Spleen (tissue), 11 donors: ENCODE measurements around the gene ACER3. TPM values are rescaled to one million over a fixed set of nuclear protein-coding genes. Genes with fewer than 3 reads are reported as not detected.
"Not testable (repeated sequence)": the region's sequence is repeated elsewhere in the genome, so short reads cannot be mapped to it uniquely, and the experiment has no call there.

Experiments used
- DNase-seq: peaks from one replicate; pipeline ENCODE4 v3.0.0-alpha.2; 2020
- H3K27ac ChIP-seq, 8 donors: fragments of 200-600 bp; sonication (generic) in 7 of 8; 1 replicate in 4 of 8; 2 replicates in 4 of 8; pipeline versions ENCODE4 v1.5.0 to v1.8.0; 2016 to 2021; ENCODE audit warnings: inconsistent platforms in 4 of 8, mild to moderate bottlenecking in 4 of 8, moderate library complexity in 1 of 8
- H3K27me3 ChIP-seq, 7 donors: fragments of 200-600 bp; sonication (generic) in 6 of 7; replicated peaks in 1 of 7; 1 replicate in 4 of 7; 2 replicates in 3 of 7; pipeline versions ENCODE4 v1.5.0 to v1.8.0; 2016 to 2021; ENCODE audit warnings: inconsistent platforms in 3 of 7, mild to moderate bottlenecking in 1 of 7
- H3K36me3 ChIP-seq, 6 donors: fragments of 200-600 bp; sonication (generic) in 5 of 6; 1 replicate in 4 of 6; 2 replicates in 2 of 6; pipeline versions ENCODE4 v1.5.0 to v1.8.0; 2016 to 2021; ENCODE audit warnings: inconsistent platforms in 2 of 6
- H3K4me1 ChIP-seq, 6 donors: fragments of 200-600 bp; sonication (generic) in 5 of 6; 1 replicate in 3 of 6; 2 replicates in 3 of 6; pipeline versions ENCODE4 v1.5.0 to v1.8.0; 2016 to 2021; ENCODE audit warnings: inconsistent platforms in 3 of 6
- H3K4me3 ChIP-seq, 8 donors: fragments of 200-600 bp; sonication (generic) in 7 of 8; 1 replicate in 4 of 8; 2 replicates in 4 of 8; pipeline versions ENCODE4 v1.5.0 to v1.8.0; 2016 to 2021; ENCODE audit warnings: inconsistent platforms in 4 of 8, mild to moderate bottlenecking in 4 of 8, moderate library complexity in 2 of 8
- H3K9me3 ChIP-seq, 8 donors: fragments of 200-600 bp; sonication (generic) in 7 of 8; 1 replicate in 4 of 8; 2 replicates in 4 of 8; pipeline versions ENCODE4 v1.5.0 to v1.8.0; 2016 to 2021; ENCODE audit warnings: inconsistent platforms in 4 of 8
- CTCF ChIP-seq, 11 experiments: fragments of 200-600 bp in 7 of 11; fragments of 450-650 bp in 4 of 11; sonication (generic) in 4 of 11; IDR thresholded peaks in 8 of 11; conservative IDR thresholded peaks in 3 of 11; 1 replicate in 7 of 11; 2 replicates in 4 of 11; pipeline versions ENCODE4 v1.4.0 to v1.8.0; 2016 to 2021; ENCODE audit warnings: antibody characterized with exemption in 11 of 11, inconsistent platforms in 4 of 11, mild to moderate bottlenecking in 1 of 11
- POLR2A ChIP-seq, 3 donors: fragments of 450-650 bp; IDR thresholded peaks; one replicate each; pipeline ENCODE4 v1.5.1; 2017; ENCODE audit warnings: antibody characterized with exemption in 3 of 3, mild to moderate bottlenecking in 1 of 3
- POLR2AphosphoS5 ChIP-seq, 3 donors: sonication (generic); formaldehyde crosslinking; IDR thresholded peaks; one replicate each; pipeline ENCODE4 v1.5.1; 2017; ENCODE audit warnings: antibody characterized with exemption in 3 of 3
- WGBS, 5 donors: extraction: QIAGEN DNeasy Blood & Tissue Kit in 3 of 5; methylation state at CpG; one replicate each; pipeline versions ENCODE4 v1.1.5 to v1.1.7; 2013 to 2018; 5-methylcytosine and 5-hydroxymethylcytosine counted together
- intact Hi-C: fragments of 100-400 bp; cut with DNase I; formaldehyde crosslinking; loops from one replicate; pipeline ENCODE4 v1.15.0; 2023; ENCODE audit warnings: low total_unique reads
- polyA plus RNA-seq, 3 donors: library from polyadenylated mRNA; stranded (reverse); fragments of 200-250 nt; gene quantifications; one replicate each; pipeline ENCODE4 v1.2.1, GENCODE V29; 2013
- total RNA-seq, 7 donors: library from RNA; depleted of rRNA in 3 of 7; stranded (reverse); fragments of >200 nt in 3 of 7; fragmentation: NEBNext Ultra II Directional in 4 of 7; extraction: Animal tissue kit (Norgen Biotek cat#: 25700) in 4 of 7; gene quantifications; one replicate each; pipeline versions ENCODE4 v1.1.0 to v1.2.1, GENCODE V29; 2016 to 2021
- donor health status: healthy with polysubstance abuse.
- donor health status: DM: no; HTN: no; CAD: no; lungs with moderate emphysema.
- donor health status: DM: no; HTN: no; CAD: no.
- donor health status: Bipolar disorder and iron deficiency.
- donor health status: healthy.
- donor health status: DM: no; HTN: no; CAD: no.
- donor health status: DM: yes; HTN: yes; CAD: no.

Gene ACER3
- total and polyA plus RNA-seq, 10 donors = 2.9 to 52.2 (median 32.1) TPM

- Histone ChIP-seq H3K27me3 (no peaks in the 10 kb centered on the region), H3K36me3 (no peaks in the 10 kb centered on the region), H3K4me1 (peaks cover 0 to 8% (median 0%) of the 10 kb centered on the region in 6 donors), H3K4me3 (no peak overlapping the region), H3K9me3 (no peaks in the 10 kb centered on the region), H3K27ac (no peak overlapping the region)
- WGBS, 5 donors = 92 to 98% (median 95%) methylated on average over 2 of the region's 2 CpGs
- intact Hi-C loops = no loop called here
- DNase-seq = no peak
- TF ChIP-seq POLR2AphosphoS5 (IDR thresholded peaks at IDR 0.05) = no peak
These were observed 36.5 kb downstream of the ACER3 start for GRCh38 chr11:76897233-76897632.

GRCh38 chr11:76901144-76901543 is 40.4 kb downstream of the ACER3 start:
- 88 to 99% (median 95%) methylated on average over 3 of the region's 3 CpGs for WGBS, 5 donors

GRCh38 chr11:76901622-76902021 is 40.9 kb downstream of the ACER3 start:
- H3K36me3 ChIP-seq, H3K27ac ChIP-seq, H3K27me3 ChIP-seq, DNase-seq, H3K4me3 ChIP-seq, intact Hi-C loops: not testable (repeated sequence)
- Histone ChIP-seq H3K4me1 (peaks cover 0 to 14% (median 0%) of the 10 kb centered on the region in 6 donors), H3K9me3 (peaks cover 0 to 11% (median 7%) of the 10 kb centered on the region in 8 donors)
- WGBS, 5 donors = 89 to 97% (median 92%) methylated on average over 6 of the region's 6 CpGs

More at GRCh38 chr11:76901144-76901543, 40.4 kb downstream of the ACER3 start:
- Histone ChIP-seq H3K4me1 (peaks cover 0 to 14% (median 0%) of the 10 kb centered on the region in 6 donors), H3K27me3 (no peaks in the 10 kb centered on the region), H3K9me3 (peaks cover 0 to 6% (median 3%) of the 10 kb centered on the region in 8 donors), H3K27ac (no peak overlapping the region), H3K4me3 (no peak overlapping the region), H3K36me3 (peaks cover 0 to 5% (median 0%) of the 10 kb centered on the region in 6 donors)
- intact Hi-C loops = no loop called here
- no peak for DNase-seq
- TF ChIP-seq POLR2AphosphoS5 (IDR thresholded peaks at IDR 0.05) (no peak), POLR2A (IDR thresholded peaks at IDR 0.05) (no peak), CTCF (IDR thresholded peaks at IDR 0.05 in 8 of 11, conservative IDR thresholded peaks at IDR 0.05 in 3 of 11) (no peak)

- Histone ChIP-seq H3K36me3 (peaks cover 0 to 8% (median 0%) of the 10 kb centered on the region in 6 donors), H3K4me3 (no peak overlapping the region), H3K4me1 (peaks cover 0 to 14% (median 0%) of the 10 kb centered on the region in 6 donors), H3K27me3 (no peaks in the 10 kb centered on the region), H3K27ac (no peak overlapping the region), H3K9me3 (peaks cover 0 to 12% (median 8%) of the 10 kb centered on the region in 8 donors)
- intact Hi-C loops = no loop called here
- TF ChIP-seq POLR2AphosphoS5 (IDR thresholded peaks at IDR 0.05) (no peak), POLR2A (IDR thresholded peaks at IDR 0.05) (no peak), CTCF (IDR thresholded peaks at IDR 0.05 in 8 of 11, conservative IDR thresholded peaks at IDR 0.05 in 3 of 11) (no peak)
- 79 to 90% (median 86%) methylated on average over 5 of the region's 5 CpGs for WGBS, 5 donors
- no peak for DNase-seq
These were observed 41.6 kb downstream of the ACER3 start for GRCh38 chr11:76902121-76903014.

GRCh38 chr11:76903325-76903724 is 42.6 kb downstream of the ACER3 start:
- WGBS, 5 donors = 50 to 73% (median 60%) methylated on average over 3 of the region's 3 CpGs
- Histone ChIP-seq H3K36me3 (peaks cover 0 to 8% (median 0%) of the 10 kb centered on the region in 6 donors), H3K4me1 (peaks cover 0 to 14% (median 0%) of the 10 kb centered on the region in 6 donors), H3K9me3 (peaks cover 0 to 12% (median 8%) of the 10 kb centered on the region in 8 donors), H3K4me3 (no peak overlapping the region), H3K27me3 (no peaks in the 10 kb centered on the region), H3K27ac (no peak overlapping the region)
- TF ChIP-seq CTCF (IDR thresholded peaks at IDR 0.05 in 8 of 11, conservative IDR thresholded peaks at IDR 0.05 in 3 of 11) = no peak
- no peak for TF ChIP-seq POLR2AphosphoS5 (IDR thresholded peaks at IDR 0.05)
- TF ChIP-seq POLR2A (IDR thresholded peaks at IDR 0.05) = no peak
- DNase-seq = no peak
- intact Hi-C loops = no loop called here
